Common myeloid progenitor, CD34-positive (primary cell): ENCODE data around the gene EMSY.

ENCODE experiments used
- CTCF ChIA-PET: fragments of 350-600 bp; sonication (Branson Sonifier 250); formaldehyde crosslinking; loops from one replicate; lab custom pipeline; 2021; ENCODE audit warnings: antibody characterized with exemption; lab: Charles Lee
- POLR2A ChIA-PET: fragments of 350-600 bp; sonication (Branson Sonifier 250); formaldehyde crosslinking; loops from one replicate; lab custom pipeline; 2021; ENCODE audit warnings: antibody characterized with exemption; lab: Charles Lee
- DNase-seq, 3 donors: peaks; one replicate each; pipeline versions ENCODE4 v3.0.0 to v3.0.0-alpha.2; 2013
- H3K27ac ChIP-seq, 2 experiments: 1 replicate in 1 of 2; 2 replicates in 1 of 2; pipeline ENCODE4 v1.7.0; 2013; ENCODE audit warnings: inconsistent platforms in 2 of 2, low read length in 2 of 2, mild to moderate bottlenecking in 2 of 2, low read depth in 1 of 2, moderate library complexity in 1 of 2; ENCODE audit not compliant: severe bottlenecking in 2 of 2, insufficient read depth in 1 of 2, poor library complexity in 1 of 2
- H3K27me3 ChIP-seq, 5 experiments: replicated peaks in 2 of 5; 1 replicate in 3 of 5; 2 replicates in 2 of 5; pipeline versions ENCODE4 v1.6.1 to v1.7.0; 2013; ENCODE audit warnings: low read length in 4 of 5, mild to moderate bottlenecking in 2 of 5, moderate library complexity in 2 of 5, inconsistent platforms in 1 of 5; ENCODE audit not compliant: insufficient read depth in 5 of 5, control insufficient read depth in 4 of 5
- H3K36me3 ChIP-seq, 4 experiments: 1 replicate in 2 of 4; 2 replicates in 2 of 4; pipeline versions ENCODE4 v1.6.1 to v1.7.0; 2013; ENCODE audit warnings: low read length in 3 of 4, control low read depth in 1 of 4, mild to moderate bottlenecking in 1 of 4; ENCODE audit not compliant: control insufficient read depth in 4 of 4, insufficient read depth in 4 of 4
- H3K4me1 ChIP-seq, 4 experiments: 1 replicate in 3 of 4; 2 replicates in 1 of 4; pipeline versions ENCODE4 v1.6.1 to v1.7.1; 2013; ENCODE audit warnings: low read length in 3 of 4, mild to moderate bottlenecking in 3 of 4, control low read depth in 1 of 4, inconsistent platforms in 1 of 4, moderate library complexity in 1 of 4; ENCODE audit not compliant: control insufficient read depth in 4 of 4, insufficient read depth in 4 of 4; ENCODE audit errors: control extremely low read depth in 1 of 4
- H3K4me3 ChIP-seq, 7 experiments: 1 replicate in 4 of 7; 2 replicates in 3 of 7; pipeline versions ENCODE4 v1.5.1 to v1.7.0; 2013; ENCODE audit warnings: mild to moderate bottlenecking in 7 of 7, low read length in 6 of 7, moderate library complexity in 6 of 7, inconsistent platforms in 2 of 7, low read depth in 2 of 7, control low read depth in 1 of 7; ENCODE audit not compliant: insufficient read depth in 4 of 7, control insufficient read depth in 1 of 7; ENCODE audit errors: extremely low read depth in 1 of 7
- H3K9me3 ChIP-seq, 5 experiments: 1 replicate in 4 of 5; 2 replicates in 1 of 5; pipeline versions ENCODE4 v1.6.1 to v1.7.1; 2013; ENCODE audit warnings: low read length in 4 of 5, mild to moderate bottlenecking in 2 of 5, inconsistent platforms in 1 of 5, low read depth in 1 of 5, moderate library complexity in 1 of 5; ENCODE audit not compliant: control insufficient read depth in 4 of 5, insufficient read depth in 2 of 5; ENCODE audit errors: control extremely low read depth in 1 of 5
- WGBS: methylation state at CpG from one replicate; pipeline ENCODE4 v1.1.5; 2013; ENCODE audit not compliant: insufficient coverage; 5-methylcytosine and 5-hydroxymethylcytosine counted together

EMSY gene

GRCh38 chr11:76554767-76555166 is 109.9 kb downstream of the EMSY start:
- Histone ChIP-seq H3K36me3 (peaks cover 0 to 7% (median 4%) of the 10 kb centered on the region in 4 experiments), H3K4me1 (peaks cover 0 to 10% (median 2%) of the 10 kb centered on the region in 4 experiments), H3K27me3 (no peaks in the 10 kb centered on the region), H3K27ac (no peak overlapping the region), H3K9me3 (no peaks in the 10 kb centered on the region), H3K4me3 (no peak overlapping the region)
- WGBS, result 95% methylated on average over 4 of the region's 6 CpGs
- DNase-seq, result no peak
- POLR2A ChIA-PET, result interaction anchor here (0.6 kb wide), 1 partner anchor 151 kb away, joined by 3 read pairs; no protein-coding TSS in a partner anchor
- CTCF ChIA-PET, result interaction anchor here (0.8 to 3.8 kb wide), 6 partner anchors 9 to 167 kb away, joined by 3 to 15 read pairs (median 5); no protein-coding TSS in a partner anchor

- ChIA-PET CTCF (interaction anchor here (1.3 kb wide), 1 partner anchor 20 kb away, joined by 3 read pairs; no protein-coding TSS in a partner anchor), POLR2A (interaction anchor here (0.7 kb wide), 1 partner anchor 1139 kb away, joined by 3 read pairs; no protein-coding TSS in a partner anchor)
- WGBS, result 100% methylated on average over 2 of the region's 3 CpGs
- no peak overlapping the region for H3K27ac ChIP-seq
- DNase-seq, result no peak
- no peak overlapping the region for H3K4me3 ChIP-seq
- H3K4me1 ChIP-seq, result peaks cover 0 to 10% (median 2%) of the 10 kb centered on the region in 4 experiments
- no peaks in the 10 kb centered on the region for H3K36me3 ChIP-seq
- H3K27me3 ChIP-seq, result no peaks in the 10 kb centered on the region
- no peaks in the 10 kb centered on the region for H3K9me3 ChIP-seq
These were observed 112.6 kb downstream of the EMSY start for GRCh38 chr11:76557466-76557865.

DNA sequence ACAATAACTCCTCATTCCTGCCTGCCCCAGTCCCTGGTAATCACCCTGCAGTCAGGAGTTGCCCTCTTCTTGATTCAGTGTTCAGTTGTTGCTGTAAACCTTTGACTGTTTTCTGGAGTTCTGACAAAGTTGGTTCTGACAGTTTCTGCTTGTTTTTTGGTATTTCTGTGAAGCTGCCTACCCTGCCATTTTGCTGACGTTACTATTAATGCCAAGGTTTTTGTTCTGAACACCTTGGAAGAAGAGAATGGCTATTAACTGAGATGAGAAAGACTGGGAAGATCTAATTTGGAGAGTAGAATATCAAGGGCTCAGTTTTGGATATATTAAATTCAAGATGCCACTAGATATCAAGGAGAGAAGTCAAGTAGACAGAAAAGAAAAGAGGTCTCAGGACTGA is 113.7 kb downstream of the EMSY start:
- no peak for DNase-seq
- Histone ChIP-seq H3K27me3 (no peaks in the 10 kb centered on the region), H3K4me1 (peaks cover 0 to 10% (median 2%) of the 10 kb centered on the region in 4 experiments), H3K4me3 (no peak overlapping the region), H3K9me3 (no peaks in the 10 kb centered on the region), H3K36me3 (no peaks in the 10 kb centered on the region), H3K27ac (no peak overlapping the region)
- CTCF ChIA-PET, result no interaction called here
- WGBS, result 100% methylated on average over 1 of the region's 1 CpG
- POLR2A ChIA-PET, result no interaction called here

- POLR2A ChIA-PET, result no interaction called here
- Histone ChIP-seq H3K4me3 (no peak overlapping the region), H3K4me1 (peaks cover 0 to 7% (median 2%) of the 10 kb centered on the region in 4 experiments), H3K27ac (no peak overlapping the region), H3K9me3 (peaks cover 0 to 3% (median 0%) of the 10 kb centered on the region in 5 experiments), H3K27me3 (no peaks in the 10 kb centered on the region), H3K36me3 (no peaks in the 10 kb centered on the region)
- CTCF ChIA-PET, result interaction anchor here (1.0 kb wide), 1 partner anchor 32 kb away, joined by 3 read pairs; no protein-coding TSS in a partner anchor
- 100% methylated on average over 1 of the region's 1 CpG for WGBS
- DNase-seq, result no peak
These were observed 114.1 kb downstream of the EMSY start for GRCh38 chr11:76558891-76559290.

DNA sequence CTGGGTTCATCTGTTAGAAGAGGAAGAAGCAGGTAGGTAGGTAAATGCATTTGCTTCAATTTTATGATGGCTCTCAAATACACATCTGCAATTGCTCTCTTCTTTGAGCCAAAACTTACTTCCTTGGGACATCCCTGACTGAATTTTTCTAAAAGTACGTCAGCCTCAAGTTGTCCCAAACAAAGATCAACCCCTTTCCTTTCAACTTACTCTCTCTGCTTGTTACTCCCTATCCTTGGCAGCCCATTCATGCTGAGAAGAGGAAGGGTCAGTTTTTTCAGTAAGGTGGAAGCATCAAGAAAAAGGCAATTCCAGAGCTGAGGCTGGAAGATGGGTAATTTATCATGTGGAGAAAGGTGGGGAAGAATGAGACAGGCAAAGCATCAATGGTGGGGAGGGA is 114.5 kb downstream of the EMSY start:
- Histone ChIP-seq H3K4me1 (peaks cover 0 to 4% (median 1%) of the 10 kb centered on the region in 4 experiments), H3K36me3 (no peaks in the 10 kb centered on the region), H3K4me3 (no peak overlapping the region), H3K27ac (no peak overlapping the region), H3K27me3 (no peaks in the 10 kb centered on the region), H3K9me3 (peaks cover 0 to 4% (median 0%) of the 10 kb centered on the region in 5 experiments)
- POLR2A ChIA-PET, result no interaction called here
- DNase-seq, result no peak
- CTCF ChIA-PET, result interaction anchor here (1.0 kb wide), 1 partner anchor 32 kb away, joined by 3 read pairs; no protein-coding TSS in a partner anchor
- WGBS, result no CpG with 5 or more reads among the region's 1 CpG

- Histone ChIP-seq H3K27me3 (no peaks in the 10 kb centered on the region), H3K27ac (no peak overlapping the region), H3K4me3 (no peak overlapping the region), H3K4me1 (no peaks in the 10 kb centered on the region), H3K9me3 (peaks cover 0 to 7% (median 0%) of the 10 kb centered on the region in 5 experiments), H3K36me3 (no peaks in the 10 kb centered on the region)
- CTCF ChIA-PET, result interaction anchor here (1.0 kb wide), 1 partner anchor 31 kb away, joined by 3 read pairs; no protein-coding TSS in a partner anchor
- 92% methylated on average over 2 of the region's 5 CpGs for WGBS
- POLR2A ChIA-PET, result no interaction called here
- no peak for DNase-seq
These were observed 115.4 kb downstream of the EMSY start for GRCh38 chr11:76560219-76560618.

DNA sequence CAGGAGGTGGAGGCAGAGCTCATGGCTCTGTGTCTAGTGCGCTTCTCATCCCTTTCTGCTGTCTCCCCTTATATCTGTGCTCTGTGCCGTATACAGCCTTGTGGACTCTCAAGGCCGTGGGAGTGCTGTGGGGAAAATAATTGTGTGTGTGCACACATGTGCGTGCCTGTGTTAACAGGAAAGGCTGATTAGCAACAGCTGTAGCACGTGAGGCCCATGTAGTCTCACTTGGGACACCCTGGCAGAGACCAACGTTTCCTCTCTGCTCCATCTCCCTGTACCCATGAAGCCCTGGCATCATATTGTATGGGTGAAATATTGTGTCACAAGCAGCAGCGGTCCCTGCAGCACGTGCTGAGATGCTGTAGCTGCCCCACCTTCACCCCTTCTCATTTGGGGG is 116.4 kb downstream of the EMSY start:
- Histone ChIP-seq H3K36me3 (no peaks in the 10 kb centered on the region), H3K27ac (no peak overlapping the region), H3K9me3 (peaks cover 0 to 7% (median 0%) of the 10 kb centered on the region in 5 experiments), H3K27me3 (no peaks in the 10 kb centered on the region), H3K4me3 (no peak overlapping the region), H3K4me1 (no peaks in the 10 kb centered on the region)
- CTCF ChIA-PET, result no interaction called here
- peak in 1 of 3 donors; percentile 4 for DNase-seq
- WGBS, result 71% methylated on average over 5 of the region's 8 CpGs
- POLR2A ChIA-PET, result no interaction called here
